ENCODE data around the gene PXYLP1. TPM values are rescaled to one million over a fixed set of nuclear protein-coding genes. Genes with fewer than 3 reads are reported as not detected.

The PXYLP1 gene
- total and polyA plus RNA-seq, 2 experiments from 2014 or later, result 21.3 to 25.8 TPM

DNA sequence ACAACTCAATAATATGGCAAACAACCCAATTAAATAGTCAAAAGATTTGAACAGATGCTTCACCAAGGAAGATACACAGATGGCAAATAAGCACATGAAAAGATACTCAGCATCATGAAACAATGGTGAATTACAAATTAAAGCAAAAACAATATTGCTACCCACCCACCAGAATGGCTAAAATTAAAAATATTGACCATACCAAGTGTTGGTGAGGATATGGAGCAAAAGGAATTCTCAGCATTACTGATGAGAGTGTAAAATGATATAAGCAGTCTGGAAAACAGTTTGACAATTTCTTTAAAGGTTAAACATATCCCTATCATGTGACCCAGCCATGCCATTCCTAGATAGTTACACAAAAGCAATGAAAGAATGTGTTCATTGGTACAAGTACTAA is 5.7 kb upstream of the PXYLP1 start:
- no peaks in the 10 kb centered on the region for H3K36me3 ChIP-seq (replicated peaks; ENCODE audit: insufficient read depth, low read depth)
- peaks cover 11% of the 10 kb centered on the region for H3K4me1 ChIP-seq (ENCODE audit: insufficient read depth)
- no peak overlapping the region for H2AFZ ChIP-seq
- no peak overlapping the region for H3K4me3 ChIP-seq
- no peaks in the 10 kb centered on the region for H3K27me3 ChIP-seq
- H3K9me2 ChIP-seq (replicated peaks; ENCODE audit: insufficient read depth), result no peaks in the 10 kb centered on the region
- H3K79me2 ChIP-seq, result no peaks in the 10 kb centered on the region
- peaks cover 4% of the 10 kb centered on the region for H3K9me3 ChIP-seq (ENCODE audit: low read depth)
- no peak for TF ChIP-seq EZH2phosphoT487 (IDR thresholded peaks at IDR 0.05; ENCODE audit: low read depth, severe bottlenecking, unreplicated experiment)
- TF ChIP-seq EZH2 (IDR thresholded peaks at IDR 0.05; ENCODE audit: borderline replicate concordance), result no peak
- TF ChIP-seq CTCF (IDR thresholded peaks at IDR 0.05; ENCODE audit: poor library complexity), result no peak
- H4K20me1 ChIP-seq (ENCODE audit: insufficient read depth, poor library complexity, severe bottlenecking), result no peaks in the 10 kb centered on the region
- DNase-seq (ENCODE audit: low spot score), result no peak
- no peak overlapping the region for H3K27ac ChIP-seq
- H3K4me2 ChIP-seq, result no peak overlapping the region

GRCh38 chr3:141227216-141227615 is 4.4 kb upstream of the PXYLP1 start:
- H3K27ac ChIP-seq, result no peak overlapping the region
- no peak for DNase-seq (ENCODE audit: low spot score)
- 86% methylated on average over 3 of the region's 3 CpGs for WGBS (ENCODE audit: low lambda C conversion rate, missing lambda C conversion rate)

GRCh38 chr3:141227752-141228151 is 3.9 kb upstream of the PXYLP1 start:
- Histone ChIP-seq H3K9me3 (ENCODE audit: low read depth) (peaks cover 4% of the 10 kb centered on the region), H2AFZ (no peak overlapping the region), H3K27me3 (no peaks in the 10 kb centered on the region), H3K4me2 (no peak overlapping the region), H3K9me2 (replicated peaks; ENCODE audit: insufficient read depth) (no peaks in the 10 kb centered on the region), H3K4me3 (no peak overlapping the region), H4K20me1 (ENCODE audit: insufficient read depth, poor library complexity, severe bottlenecking) (no peaks in the 10 kb centered on the region), H3K36me3 (replicated peaks; ENCODE audit: insufficient read depth, low read depth) (no peaks in the 10 kb centered on the region), H3K4me1 (ENCODE audit: insufficient read depth) (peaks cover 20% of the 10 kb centered on the region), H3K27ac (no peak overlapping the region), H3K79me2 (no peaks in the 10 kb centered on the region)
- TF ChIP-seq CTCF (IDR thresholded peaks at IDR 0.05; ENCODE audit: poor library complexity) (no peak), EZH2phosphoT487 (IDR thresholded peaks at IDR 0.05; ENCODE audit: low read depth, severe bottlenecking, unreplicated experiment) (no peak), EZH2 (IDR thresholded peaks at IDR 0.05; ENCODE audit: borderline replicate concordance) (no peak)
- DNase-seq (ENCODE audit: low spot score), result peak; percentile 30

More at GRCh38 chr3:141227216-141227615, 4.4 kb upstream of the PXYLP1 start:
- peaks cover 4% of the 10 kb centered on the region for H3K9me3 ChIP-seq (ENCODE audit: low read depth)
- H3K9me2 ChIP-seq (replicated peaks; ENCODE audit: insufficient read depth), result no peaks in the 10 kb centered on the region
- no peak overlapping the region for H3K4me2 ChIP-seq
- no peak overlapping the region for H3K4me3 ChIP-seq
- H3K36me3 ChIP-seq (replicated peaks; ENCODE audit: insufficient read depth, low read depth), result no peaks in the 10 kb centered on the region
- no peaks in the 10 kb centered on the region for H4K20me1 ChIP-seq (ENCODE audit: insufficient read depth, poor library complexity, severe bottlenecking)
- H3K4me1 ChIP-seq (ENCODE audit: insufficient read depth), result peaks cover 16% of the 10 kb centered on the region
- H3K79me2 ChIP-seq, result no peaks in the 10 kb centered on the region
- TF ChIP-seq EZH2 (IDR thresholded peaks at IDR 0.05; ENCODE audit: borderline replicate concordance), result no peak
- no peak for TF ChIP-seq CTCF (IDR thresholded peaks at IDR 0.05; ENCODE audit: poor library complexity)
- no peak for TF ChIP-seq EZH2phosphoT487 (IDR thresholded peaks at IDR 0.05; ENCODE audit: low read depth, severe bottlenecking, unreplicated experiment)
- H3K27me3 ChIP-seq, result no peaks in the 10 kb centered on the region
- no peak overlapping the region for H2AFZ ChIP-seq

- 63% methylated on average over 2 of the region's 2 CpGs for WGBS (ENCODE audit: low lambda C conversion rate, missing lambda C conversion rate)
- Histone ChIP-seq H3K36me3 (replicated peaks; ENCODE audit: insufficient read depth, low read depth) (no peaks in the 10 kb centered on the region), H3K79me2 (peaks cover 3% of the 10 kb centered on the region), H3K9me2 (replicated peaks; ENCODE audit: insufficient read depth) (no peaks in the 10 kb centered on the region), H4K20me1 (ENCODE audit: insufficient read depth, poor library complexity, severe bottlenecking) (no peaks in the 10 kb centered on the region), H2AFZ (no peak overlapping the region), H3K27ac (no peak overlapping the region), H3K9me3 (ENCODE audit: low read depth) (peaks cover 2% of the 10 kb centered on the region), H3K27me3 (no peaks in the 10 kb centered on the region), H3K4me3 (no peak overlapping the region), H3K4me2 (no peak overlapping the region), H3K4me1 (ENCODE audit: insufficient read depth) (peaks cover 23% of the 10 kb centered on the region)
- DNase-seq (ENCODE audit: low spot score), result no peak
- TF ChIP-seq CTCF (IDR thresholded peaks at IDR 0.05; ENCODE audit: poor library complexity), result no peak
- no peak for TF ChIP-seq EZH2 (IDR thresholded peaks at IDR 0.05; ENCODE audit: borderline replicate concordance)
- TF ChIP-seq EZH2phosphoT487 (IDR thresholded peaks at IDR 0.05; ENCODE audit: low read depth, severe bottlenecking, unreplicated experiment), result peak; percentile 97
Observed at GRCh38 chr3:141228395-141228794, 3.2 kb upstream of the PXYLP1 start.

Data from hepatocyte (in vitro differentiated cells).